Astrocyte (in vitro differentiated cells and primary cell): ENCODE measurements around the gene GALM.

ENCODE experiments used
- CTCF ChIP-seq: IDR thresholded peaks from 2 replicates; pipeline ENCODE4 v1.5.1; 2011; ENCODE audit warnings: low read depth, mild to moderate bottlenecking, inconsistent platforms, low read length, moderate library complexity; ENCODE audit not compliant: insufficient read depth
- EZH2 ChIP-seq: IDR thresholded peaks from 2 replicates; pipeline ENCODE4 v1.6.1; 2012; ENCODE audit warnings: mild to moderate bottlenecking, low read length, inconsistent platforms; ENCODE audit not compliant: insufficient read depth

GRCh38 chr2:38783586-38783985, 117.7 kb downstream of the GALM start:
- TF ChIP-seq CTCF (no peak), EZH2 (no peak)
